ENCODE measurements around the gene HOXC12.

HOXC12 gene

DNA sequence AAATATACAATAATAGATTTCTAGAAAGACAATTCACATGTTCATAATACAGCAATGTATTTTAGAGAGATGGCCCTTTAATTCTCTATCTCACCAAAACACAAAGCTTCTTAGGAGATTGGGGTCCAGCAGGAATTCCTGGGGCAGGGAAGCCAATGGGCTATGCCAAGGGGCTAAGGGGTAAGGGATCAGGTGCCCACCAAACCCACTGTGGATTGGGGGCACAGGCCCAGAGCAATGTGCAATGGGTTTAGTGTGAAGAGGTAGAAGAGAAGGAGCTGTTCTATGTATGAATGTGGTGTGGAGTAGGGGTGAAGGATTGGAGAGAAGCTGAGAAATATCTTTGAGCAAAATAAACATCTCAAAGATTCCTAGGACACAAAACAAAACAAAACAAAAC lies 13.5 kb upstream of the HOXC12 start:
- DNase-seq: no peak

DNA sequence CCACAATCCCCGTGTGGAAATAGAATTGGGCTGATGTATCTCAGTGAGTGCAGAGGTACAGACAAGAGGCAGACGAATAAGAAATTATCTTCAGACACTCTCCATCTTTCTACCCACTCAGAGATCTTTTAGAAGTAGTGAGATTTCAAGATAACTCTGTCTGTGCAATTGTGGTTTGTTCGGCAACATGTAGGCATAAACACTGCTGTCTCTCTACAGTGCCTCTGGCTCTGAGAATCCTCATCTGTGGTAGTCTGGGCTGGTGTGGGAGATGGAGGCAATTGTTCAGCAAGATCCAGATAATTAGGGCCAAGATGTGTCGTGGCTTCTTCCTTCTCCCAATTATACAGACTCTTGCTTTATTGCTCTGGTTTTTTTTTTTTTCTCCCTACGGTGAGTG lies 13.0 kb upstream of the HOXC12 start:
- DNase-seq: no peak

DNA sequence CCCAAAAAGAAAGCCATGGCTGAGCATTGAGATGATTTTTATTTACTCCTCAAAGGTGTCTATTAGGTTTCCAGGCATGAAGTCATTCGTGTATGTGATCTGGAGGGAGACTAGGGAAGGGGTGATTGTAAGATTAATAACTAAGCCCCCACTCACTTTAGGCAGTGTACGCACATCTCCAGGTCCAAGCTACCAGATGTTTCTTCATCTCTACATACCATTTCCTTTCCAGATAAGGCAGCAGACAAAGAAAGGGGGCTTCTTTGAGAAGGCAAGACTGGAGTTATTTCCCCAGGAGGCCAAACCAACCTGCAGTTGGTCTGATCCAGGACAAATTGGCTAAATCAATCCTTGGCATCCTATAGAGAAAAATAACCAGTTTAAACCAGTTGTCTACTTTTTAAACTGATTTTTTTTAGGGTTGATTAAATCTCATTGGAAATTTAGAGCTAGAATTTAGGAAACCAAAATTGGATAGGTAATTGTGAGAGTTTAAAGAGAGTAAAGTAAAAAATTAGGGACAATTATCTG lies 12.2 kb upstream of the HOXC12 start:
- no peak for DNase-seq

DNA sequence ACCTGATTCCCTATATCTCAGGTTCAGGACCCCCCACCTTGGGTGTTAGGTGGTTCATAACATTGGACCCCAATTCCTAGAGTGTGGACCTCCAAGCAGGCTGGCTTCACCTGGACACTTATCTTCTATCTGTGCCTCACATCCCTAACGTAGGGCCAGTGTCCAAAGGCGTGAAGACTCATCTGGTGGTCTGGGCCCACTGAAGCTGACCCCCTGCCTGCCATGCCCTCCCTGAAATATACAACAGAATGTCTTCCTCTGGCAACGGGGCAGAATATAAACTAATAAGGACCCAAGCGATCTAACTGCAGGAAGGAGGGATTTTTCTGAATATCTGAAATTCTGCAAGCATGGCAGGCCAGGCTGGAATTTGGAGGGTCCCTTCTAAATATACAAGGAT lies 10.5 kb upstream of the HOXC12 start:
- DNase-seq: no peak

DNA sequence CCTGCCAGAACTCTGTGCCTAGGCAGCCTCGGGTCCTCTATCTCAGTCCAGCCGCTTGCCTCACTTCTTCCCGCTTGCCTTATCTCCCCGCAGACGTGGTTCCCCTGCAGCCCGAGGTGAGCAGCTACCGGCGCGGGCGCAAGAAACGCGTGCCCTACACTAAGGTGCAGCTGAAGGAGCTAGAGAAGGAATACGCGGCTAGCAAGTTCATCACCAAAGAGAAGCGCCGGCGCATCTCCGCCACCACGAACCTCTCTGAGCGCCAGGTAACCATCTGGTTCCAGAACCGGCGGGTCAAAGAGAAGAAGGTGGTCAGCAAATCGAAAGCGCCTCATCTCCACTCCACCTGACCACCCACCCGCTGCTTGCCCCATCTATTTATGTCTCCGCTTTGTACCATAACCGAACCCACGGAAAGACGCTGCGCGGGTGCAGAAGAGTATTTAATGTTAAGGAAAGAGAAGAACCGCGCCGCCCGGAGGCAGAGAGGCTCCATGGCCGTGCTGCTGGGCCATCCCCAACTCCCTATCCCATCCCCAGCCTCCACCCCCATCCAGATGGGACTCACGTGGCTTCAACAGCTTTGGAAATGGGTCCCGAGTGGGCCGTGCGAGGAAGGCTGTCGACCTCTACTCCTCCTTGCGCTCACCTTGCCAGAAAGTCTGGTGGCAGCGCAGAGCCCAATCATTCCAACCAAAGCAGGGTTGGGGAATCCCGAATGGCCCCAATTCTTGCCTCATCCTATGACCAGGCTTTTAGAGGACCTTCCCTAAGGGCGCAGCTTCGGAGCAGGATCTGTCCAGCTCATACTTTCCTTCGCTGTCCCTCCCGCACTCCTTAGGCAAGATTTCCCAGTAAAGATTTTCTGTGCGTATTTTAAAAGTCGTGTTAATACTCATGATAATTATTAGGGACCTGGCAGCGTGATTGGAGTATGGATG lies 9.5 kb upstream of the HOXC12 start:
- no peak for DNase-seq

DNA sequence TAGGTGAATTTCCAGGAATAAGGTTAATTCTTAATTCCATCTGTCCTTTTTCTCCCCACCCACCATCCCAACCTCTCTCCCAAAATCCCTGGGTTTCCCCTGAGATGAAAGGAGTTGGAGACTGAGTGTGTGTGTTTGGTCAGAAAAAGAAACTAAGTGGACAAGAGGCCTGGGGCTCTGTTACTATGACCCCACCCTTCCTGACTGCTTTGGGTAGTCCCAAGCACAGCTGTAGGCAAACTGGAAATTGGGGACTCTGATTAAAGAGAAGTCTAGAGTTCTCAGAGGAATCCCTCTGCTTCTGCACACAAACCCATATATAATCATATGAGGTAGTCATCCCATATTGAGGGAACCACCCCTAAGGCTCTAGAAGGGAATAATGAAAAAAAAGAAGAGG lies 7.0 kb upstream of the HOXC12 start:
- DNase-seq: no peak

DNA sequence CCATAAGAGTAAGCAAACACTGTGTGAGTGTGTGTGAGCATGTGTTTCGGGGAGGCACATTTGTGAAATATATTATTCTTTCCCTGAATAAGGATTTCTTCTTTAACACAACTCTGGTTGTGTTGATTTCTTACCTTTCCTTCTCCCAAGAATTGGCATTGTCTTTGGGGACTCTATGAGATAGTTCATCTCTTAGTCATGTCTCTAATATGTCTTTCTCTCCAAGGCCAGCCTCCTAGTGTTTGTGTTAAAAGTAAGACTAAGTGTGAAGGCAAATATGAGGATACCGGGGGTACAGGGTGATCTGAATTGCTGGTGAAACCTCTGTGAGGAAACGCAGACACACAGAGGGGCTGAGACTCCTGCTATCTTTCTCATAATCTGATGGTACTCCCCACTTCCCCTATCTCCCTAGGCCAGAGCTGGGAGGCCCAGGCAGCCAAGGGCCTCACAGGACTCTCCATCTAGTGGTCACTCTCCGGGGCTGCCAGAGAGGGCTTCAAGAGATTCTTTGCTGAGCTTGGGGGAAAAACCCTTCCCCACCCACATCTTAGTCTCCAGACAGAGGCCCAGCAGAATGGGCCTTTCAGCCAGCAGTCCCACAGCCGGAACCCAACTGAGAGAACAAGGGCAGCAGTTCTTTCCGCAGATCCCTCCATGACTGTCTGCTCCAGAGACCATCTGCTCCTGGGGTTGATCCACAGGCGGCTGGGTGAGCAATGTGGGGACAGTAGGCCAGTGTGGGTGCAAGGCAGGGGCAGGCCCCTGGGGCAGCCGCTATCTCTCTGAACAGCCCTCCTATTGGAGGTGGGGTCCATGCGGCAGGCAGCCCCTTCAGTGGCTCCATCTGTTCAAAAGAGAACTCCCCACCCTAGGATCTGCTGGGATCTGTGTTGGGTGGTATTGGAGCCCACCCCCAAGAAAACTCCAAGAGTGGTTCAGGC lies 5.8 kb upstream of the HOXC12 start:
- DNase-seq: no peak

DNA sequence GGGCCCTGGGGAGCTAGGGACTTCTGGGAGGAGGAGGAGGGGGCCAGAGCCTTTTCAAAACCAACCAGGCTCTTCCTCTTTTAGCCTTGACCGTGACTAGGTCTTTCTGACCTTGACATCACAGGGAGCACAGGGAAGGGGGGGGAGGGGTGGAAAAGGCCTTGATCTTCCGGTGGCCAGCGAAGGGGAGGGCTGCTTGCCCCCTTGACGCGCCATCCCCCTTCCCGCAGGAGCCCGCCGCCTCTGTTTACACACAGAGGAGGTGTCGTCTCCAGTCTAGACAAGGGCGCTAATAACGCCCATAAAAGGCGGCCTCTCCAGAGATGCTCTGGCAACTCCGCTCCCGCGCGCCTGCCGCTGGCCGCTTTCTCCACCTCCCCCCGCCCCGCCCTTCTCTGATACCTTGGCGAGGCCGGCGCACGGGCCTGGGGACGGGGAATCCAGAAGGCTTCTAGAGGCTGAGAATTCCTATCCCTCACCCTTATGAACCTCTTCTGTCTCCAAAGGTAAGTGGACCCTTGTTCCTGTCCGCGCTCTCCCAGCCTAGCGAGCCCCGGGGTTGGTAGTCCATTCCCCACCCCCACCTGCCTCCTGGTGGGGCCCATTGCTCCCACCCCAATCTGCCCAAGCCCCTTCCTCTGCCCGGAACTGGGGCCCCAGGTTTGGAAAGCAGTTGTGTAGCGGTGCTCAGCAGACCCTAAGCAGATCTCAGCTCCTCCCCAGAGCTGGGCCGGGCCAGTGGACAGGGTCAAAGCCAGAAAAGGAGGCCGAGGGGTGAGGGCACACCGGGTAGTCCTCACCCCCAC lies 4.9 kb upstream of the HOXC12 start:
- peak; percentile 11 for DNase-seq

DNA sequence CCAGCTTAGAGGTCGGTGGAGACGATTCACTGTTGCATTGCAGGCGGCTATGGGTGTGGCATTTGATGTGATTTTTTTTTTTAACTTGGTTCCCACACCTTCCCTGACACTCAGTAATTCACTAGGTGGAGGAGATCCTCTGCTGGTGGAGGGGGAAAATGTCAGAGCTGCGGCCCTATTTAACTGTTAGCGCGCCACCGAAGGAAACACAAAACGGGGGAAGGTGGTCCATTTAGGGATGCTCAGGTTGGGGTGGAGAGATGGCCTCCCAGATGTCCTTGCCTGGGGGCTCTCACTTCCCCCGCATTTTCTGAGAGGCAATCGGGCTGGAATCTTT lies 4.3 kb upstream of the HOXC12 start:
- DNase-seq: peak; percentile 19

DNA sequence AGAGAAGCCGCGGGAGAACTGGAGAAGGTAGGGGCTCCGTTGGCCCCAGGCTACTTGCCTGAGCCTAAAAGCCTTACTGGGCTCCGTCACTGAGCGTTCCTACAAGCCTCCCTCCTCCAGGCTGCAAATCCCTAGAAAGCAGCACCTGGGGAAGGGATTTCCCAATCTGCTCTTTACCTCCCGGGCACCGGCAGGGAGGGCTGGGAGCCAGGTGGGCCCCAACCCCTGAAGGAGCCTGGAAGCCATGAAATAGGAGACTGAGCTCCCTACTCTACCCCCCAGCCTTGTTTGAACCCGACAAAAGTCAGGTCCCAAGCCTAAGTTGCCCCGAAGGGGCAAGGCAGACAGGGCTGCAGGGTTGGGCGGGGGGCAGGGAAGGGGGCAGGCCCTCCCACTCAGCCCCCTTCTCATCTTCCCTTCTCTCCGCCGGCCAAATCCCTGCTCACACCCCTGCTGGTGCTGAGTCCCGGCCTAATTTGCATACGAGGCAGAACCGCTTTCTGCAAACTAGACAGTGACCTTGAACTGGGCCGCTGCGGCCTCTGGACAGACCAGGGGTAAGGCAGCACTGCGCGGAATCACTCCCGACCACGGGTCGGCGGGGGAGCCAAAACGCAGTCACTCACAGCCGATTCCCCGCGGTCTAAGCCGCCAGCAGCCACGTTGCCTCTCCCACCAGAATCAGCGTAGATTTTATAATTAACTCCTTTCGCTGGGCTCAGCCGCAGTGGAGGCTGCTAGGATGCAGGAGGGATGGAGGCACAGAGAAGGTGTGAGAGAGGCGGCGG lies 3.7 kb upstream of the HOXC12 start:
- DNase-seq: no peak

DNA sequence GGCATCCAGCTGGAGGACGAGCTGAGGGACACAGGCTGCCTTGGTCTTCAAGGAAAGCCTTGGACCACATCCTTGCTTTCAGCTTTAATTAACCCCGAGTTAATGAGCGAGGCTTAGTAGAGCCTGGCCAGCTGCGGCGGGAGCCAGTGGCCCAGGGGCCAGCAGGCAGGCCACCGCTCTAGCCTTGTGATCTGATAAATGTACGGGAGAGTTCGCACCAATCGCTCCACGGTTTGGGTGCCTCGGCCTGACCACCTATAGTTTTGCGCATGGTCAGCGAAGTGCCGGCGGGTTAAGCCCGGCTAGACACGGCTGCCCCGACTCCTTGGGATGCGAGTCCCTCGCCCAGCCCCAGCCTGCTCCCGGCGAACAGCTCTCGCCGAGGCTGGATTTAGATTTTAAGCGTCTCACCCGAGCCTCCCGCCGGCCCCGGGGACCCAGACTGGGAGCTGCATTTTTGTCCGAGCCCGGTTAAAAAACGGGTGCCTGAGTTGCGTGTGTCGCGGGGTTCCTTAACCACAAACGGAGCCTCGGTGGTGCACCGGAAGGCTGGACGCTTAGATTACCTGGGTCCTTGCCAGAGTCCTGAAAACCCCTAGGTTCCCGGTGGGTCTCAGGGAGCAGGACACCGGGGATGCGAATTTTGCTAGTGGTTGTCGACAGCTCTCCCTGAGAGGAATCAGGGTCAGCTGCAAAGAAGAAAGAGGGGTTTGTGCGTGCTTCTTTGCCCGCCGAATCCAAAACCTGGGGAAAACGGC lies 2.9 kb upstream of the HOXC12 start:
- no peak for DNase-seq

DNA sequence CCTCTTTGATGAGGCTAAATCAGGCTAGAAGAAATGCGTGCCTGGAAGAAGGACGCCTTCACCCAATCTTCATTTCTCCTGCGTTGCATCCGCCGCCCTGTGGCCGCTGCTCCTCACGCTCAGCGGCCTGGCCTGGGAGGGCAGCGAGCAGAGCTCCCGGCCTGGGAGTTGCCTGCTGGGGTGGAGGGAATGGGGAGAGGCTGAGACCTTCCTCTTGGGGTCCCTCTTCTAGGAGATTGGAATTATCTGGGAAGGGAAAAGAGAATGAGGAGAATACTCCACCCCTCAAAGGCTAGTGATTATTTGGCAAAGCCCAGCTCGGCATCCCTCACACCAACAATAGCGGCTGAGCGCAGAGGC lies 2.4 kb upstream of the HOXC12 start:
- DNase-seq: no peak

DNA sequence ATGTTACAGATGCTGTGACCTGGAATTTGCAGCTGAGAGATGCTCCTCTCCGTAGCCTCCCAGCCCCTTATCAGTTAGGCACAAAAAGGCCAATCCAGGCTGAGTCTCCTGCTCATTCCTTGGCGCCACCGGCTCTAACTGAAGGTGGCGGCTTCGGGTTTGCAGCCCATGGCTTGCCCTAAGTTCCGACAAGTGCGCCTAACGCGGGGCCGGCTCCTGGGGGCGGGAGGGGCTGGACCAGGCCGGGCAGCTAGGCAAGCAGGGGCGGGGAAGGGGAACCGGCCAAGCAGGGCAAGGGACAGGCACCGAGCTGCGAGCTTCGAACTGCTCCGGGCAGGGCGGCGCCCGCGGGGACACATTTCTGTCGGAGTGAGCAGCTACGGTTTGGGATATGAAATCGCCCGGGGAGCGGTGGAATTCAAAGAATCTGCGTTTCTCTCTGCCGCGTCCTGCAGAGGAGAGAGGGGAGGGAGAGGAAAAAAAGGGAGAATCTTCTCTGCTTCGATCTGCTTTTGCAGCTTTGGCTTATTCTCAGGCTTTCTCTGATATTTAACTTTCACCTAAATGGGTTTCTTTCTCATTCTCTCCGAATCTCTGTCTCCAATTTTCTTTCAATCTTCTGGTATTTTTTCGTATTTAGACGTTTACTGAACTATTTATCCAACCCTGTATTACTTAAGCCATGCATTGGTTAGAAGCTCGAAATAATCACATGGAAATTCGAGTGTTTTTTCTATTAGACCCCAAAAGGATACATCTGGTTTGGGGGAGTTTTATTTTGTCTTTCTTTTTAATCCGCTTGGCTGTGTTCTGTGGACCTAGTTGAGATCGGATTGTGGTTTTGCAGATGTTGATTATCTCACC lies 1.6 kb upstream of the HOXC12 start:
- DNase-seq: no peak

DNA sequence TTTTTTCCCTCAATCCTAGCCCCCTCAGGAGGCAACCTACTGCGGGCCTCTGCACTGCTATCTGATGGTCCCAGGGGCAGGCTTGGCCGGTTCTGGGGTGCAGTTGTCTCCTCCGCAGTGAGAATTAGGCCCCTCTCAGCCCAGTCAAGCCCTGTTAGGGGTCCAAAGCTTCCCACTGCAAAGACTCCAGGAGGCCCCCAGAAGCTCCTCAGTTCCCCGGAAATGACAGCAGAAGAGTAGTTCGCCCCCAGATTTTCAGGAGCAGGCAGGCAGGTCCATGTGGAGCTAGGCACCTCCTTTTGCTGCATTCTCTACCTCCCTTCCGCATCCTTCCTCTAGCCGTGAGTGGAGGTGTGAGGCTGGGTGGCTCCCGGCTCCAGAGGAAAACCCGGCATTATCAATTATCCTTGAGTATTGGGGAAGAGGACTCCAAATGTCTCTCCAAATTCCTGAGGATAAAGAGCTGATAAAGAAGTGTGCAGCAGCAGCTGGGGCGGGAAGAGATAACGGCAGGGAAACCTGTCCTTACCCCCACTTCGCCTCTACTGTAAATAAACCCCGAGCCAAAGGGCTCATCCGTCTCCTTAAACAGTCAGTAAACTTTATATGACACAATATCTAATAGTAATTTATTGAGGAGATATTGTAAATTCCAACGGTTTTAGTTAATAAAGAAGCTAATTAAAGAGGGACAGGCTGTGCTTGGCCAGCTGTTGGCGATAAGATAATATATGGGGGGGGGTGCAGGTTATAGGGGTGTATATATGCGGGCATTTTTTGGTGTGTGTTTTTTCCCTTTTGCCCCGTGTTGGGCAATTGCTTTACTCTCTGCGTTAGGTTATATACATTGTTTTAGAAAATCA lies 641 bp upstream of the HOXC12 start:
- no peak for DNase-seq

DNA sequence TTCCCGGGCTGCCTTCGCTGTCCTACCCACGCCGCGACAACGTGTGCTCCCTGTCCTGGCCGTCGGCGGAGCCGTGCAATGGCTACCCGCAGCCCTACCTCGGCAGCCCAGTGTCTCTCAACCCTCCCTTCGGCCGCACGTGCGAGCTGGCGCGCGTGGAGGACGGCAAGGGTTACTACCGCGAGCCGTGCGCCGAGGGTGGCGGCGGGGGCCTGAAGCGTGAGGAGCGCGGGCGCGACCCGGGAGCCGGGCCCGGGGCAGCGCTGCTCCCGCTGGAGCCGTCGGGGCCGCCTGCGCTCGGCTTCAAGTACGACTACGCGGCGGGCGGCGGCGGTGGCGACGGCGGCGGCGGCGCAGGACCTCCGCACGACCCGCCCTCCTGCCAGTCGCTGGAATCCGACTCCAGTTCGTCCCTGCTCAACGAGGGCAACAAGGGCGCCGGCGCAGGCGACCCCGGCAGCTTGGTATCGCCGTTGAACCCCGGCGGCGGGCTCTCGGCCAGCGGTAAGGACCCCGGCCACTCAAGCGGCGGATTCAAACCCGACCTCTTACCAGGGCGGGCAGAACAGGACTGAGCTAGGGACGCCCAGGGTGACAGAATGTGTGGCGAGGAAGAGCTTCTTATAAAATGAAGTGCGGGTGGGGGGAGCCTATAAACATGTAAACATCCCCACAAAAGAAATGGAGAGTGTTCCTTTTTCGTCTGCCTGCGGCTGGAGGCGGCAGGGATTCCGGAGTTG lies 503 bp downstream of the HOXC12 start:
- DNase-seq: no peak

DNA sequence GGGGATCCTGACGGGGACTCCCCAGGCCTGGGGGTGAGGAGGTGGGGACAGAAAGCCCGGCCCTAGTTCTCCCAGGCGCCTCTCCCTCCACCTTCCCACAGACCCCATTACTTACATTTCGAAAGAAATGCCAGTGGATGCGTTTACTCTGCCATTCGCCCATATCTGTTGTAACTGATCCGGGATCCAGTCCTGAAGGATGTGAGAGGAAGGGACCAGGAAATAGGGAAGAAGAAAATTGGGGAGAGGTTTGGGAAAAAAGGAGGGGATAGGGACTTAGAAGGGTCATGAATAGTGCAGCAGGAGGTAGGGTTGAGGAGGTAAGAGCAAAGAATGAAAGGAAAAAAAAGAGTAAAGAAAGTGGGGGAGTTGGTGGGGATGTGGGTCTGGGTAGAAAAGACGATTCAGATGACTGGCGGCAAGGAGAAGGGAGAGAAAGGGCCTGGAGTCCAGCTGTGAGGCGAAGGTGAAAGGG lies 1.1 kb downstream of the HOXC12 start:
- DNase-seq: no peak

DNA sequence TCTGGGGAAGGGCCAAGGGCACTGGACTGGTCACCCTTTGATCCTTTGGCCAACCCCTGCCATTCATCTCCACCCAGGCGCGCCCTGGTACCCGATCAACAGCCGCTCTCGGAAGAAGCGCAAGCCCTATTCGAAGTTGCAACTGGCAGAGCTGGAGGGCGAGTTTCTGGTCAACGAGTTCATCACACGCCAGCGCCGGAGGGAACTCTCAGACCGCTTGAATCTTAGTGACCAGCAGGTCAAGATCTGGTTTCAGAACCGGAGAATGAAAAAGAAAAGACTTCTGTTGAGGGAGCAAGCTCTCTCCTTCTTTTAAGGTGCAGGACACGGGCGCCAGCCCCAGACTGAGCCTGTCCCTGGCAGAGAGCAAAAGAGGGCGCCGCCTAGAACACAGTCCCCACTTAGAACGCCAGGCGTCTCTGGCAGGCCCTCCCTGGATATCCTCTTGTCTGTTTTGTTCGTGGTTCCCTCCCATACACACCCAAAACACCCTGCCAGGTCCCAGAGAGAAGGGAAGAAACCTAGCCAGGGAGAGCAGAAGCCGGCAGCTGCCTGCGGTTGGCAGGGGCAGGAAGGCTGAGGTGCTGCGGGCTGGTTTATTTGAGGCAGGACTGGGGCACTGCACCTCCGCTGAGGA lies 1.7 kb downstream of the HOXC12 start:
- no peak for DNase-seq
